Epithelial cell of proximal tubule (primary cell): ENCODE data around the gene PRLHR. TPM values are rescaled to one million over a fixed set of nuclear protein-coding genes. Genes with fewer than 3 reads are reported as not detected.

Experiments
- DNase-seq: peaks from one replicate; pipeline ENCODE4 v3.0.0-alpha.2; 2011; ENCODE audit warnings: low read depth
- H3K4me3 ChIP-seq: 2 replicates; pipeline ENCODE4 v1.5.1; 2011; ENCODE audit warnings: low read depth, mild to moderate bottlenecking, low read length
- total RNA-seq: library from RNA; depleted of rRNA; stranded (reverse); fragments of >200 nt; gene quantifications from 2 replicates; pipeline ENCODE4 v1.2.3, GENCODE V29; 2015
- TF ChIP-seq, protein P1 (sequence below): conservative IDR thresholded peaks from 2 replicates; pipeline ENCODE4 v1.5.1; 2012; ENCODE audit warnings: low read depth, mild to moderate bottlenecking, low read length

The PRLHR gene
- total RNA-seq, 1 donor from 2014 or later, result not detected

DNA sequence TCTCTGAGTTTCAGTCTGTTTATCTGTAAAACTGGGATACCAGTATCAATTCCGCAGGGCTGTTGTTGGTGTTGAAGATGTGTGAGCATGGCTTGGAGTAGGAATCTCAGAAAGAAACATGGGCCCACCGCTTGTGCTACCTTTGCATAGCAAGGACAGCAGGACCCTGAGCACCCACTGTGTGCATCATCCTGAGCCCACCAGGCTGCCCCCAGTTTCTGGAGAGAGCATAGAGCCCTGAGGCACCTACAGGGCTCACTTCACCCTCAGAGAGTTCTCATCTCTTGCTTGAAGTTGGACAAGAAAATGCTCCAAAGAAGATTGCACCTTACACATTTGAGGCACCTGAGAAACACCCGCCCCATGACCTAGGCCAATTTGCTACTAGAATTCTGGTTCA lies 12.9 kb downstream of the PRLHR start:
- no peak overlapping the region for H3K4me3 ChIP-seq
- DNase-seq, result no peak
- TF ChIP-seq, protein P1, sequence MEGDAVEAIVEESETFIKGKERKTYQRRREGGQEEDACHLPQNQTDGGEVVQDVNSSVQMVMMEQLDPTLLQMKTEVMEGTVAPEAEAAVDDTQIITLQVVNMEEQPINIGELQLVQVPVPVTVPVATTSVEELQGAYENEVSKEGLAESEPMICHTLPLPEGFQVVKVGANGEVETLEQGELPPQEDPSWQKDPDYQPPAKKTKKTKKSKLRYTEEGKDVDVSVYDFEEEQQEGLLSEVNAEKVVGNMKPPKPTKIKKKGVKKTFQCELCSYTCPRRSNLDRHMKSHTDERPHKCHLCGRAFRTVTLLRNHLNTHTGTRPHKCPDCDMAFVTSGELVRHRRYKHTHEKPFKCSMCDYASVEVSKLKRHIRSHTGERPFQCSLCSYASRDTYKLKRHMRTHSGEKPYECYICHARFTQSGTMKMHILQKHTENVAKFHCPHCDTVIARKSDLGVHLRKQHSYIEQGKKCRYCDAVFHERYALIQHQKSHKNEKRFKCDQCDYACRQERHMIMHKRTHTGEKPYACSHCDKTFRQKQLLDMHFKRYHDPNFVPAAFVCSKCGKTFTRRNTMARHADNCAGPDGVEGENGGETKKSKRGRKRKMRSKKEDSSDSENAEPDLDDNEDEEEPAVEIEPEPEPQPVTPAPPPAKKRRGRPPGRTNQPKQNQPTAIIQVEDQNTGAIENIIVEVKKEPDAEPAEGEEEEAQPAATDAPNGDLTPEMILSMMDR, result no peak

DNA sequence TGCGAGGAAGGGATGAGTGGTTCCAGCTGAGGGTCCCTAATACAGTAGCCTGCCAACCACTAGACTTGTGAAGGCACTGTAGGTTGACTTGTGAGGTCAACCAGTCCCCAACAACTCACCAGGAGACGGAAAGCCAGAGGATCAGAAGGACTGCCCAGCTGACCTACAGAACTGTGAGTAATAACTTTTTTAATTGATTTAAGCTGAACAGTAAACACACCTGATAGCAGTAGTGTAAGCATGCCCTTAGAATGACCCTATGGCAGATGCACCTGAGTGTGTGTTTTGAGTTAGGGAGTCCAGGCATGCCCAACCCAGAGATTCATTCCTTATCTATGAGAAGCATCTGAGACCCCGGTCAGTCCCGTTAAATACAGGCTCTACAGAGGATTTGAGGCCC lies 14.1 kb downstream of the PRLHR start:
- no peak overlapping the region for H3K4me3 ChIP-seq
- no peak for DNase-seq
- TF ChIP-seq, protein P1, result no peak

DNA sequence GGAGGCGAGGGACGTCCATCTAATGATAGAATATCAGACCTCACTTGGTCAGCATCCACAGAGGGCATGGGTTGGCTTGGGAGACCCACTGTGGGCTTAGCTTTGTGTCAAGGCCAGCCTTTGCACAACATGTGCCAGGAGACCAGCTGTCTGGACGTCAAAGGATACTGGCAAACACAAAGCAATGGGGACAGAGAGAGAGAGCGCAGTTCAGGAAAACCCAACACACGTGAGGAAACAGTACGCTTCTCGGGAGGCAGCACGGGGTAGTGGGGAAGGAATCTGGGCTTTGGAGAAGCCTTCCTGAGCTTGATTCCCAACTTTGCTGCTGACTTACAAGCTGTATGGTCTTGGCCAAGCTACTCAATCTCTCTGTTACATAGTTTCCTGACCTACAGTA lies 14.7 kb downstream of the PRLHR start:
- no peak for DNase-seq
- no peak overlapping the region for H3K4me3 ChIP-seq
- TF ChIP-seq, protein P1, result no peak

DNA sequence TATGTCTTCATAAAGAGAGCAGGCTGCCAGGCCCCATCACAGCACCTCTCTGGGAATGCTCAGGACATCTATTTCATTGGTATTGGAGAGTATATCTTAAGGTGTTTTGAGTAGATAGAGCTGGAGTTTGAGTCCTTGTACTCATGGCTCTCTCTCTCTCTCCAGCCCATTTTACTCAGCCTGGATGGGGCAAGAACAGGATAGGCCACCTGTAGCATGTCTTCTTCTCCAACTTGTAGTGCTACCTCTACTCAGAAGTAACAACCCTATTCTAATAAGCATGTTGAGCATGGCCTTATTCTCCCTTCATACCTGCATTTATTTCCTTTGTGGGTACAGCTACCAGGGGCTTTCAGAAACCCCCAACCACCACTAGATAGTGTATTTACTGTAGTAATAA lies 21.9 kb downstream of the PRLHR start:
- TF ChIP-seq, protein P1, result no peak
- H3K4me3 ChIP-seq, result no peak overlapping the region

DNA sequence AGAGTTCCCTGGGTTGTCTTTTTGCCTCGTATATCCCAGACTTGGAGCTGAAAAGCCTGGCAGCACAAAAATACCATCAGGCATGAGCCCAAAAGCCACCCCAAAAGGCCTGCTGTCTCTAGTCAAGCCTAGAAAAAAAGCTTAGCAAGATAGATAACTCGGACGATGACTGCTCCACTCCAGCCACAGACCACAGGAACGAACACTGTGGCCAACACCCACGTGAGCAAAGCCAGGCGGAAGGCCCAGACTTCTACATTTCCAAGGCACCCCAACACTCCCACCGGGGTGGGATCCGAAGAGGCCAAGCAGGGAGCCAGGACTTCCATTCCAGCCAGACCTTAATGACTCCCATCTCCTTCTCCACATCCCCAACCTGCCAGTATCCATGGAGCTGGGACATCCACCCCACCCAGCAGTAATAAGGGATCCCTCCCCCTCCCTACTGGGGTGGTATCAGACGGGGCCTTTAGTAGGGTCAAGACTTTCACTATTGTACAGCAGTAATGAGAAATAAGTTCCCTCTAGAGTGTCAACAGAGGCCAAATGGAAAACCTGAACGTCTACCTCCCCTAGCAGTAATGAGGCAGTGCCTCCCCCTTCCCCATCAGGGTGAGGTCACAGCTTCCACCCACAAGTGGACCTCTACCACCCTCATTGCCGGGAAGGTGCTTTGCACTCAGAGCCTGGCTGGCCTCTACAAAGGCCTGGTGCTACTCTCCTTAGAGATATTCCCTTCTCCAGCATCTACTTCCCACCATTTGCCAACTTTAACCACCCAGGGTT lies 23.0 kb downstream of the PRLHR start:
- TF ChIP-seq, protein P1, result no peak
- H3K4me3 ChIP-seq, result no peak overlapping the region
- DNase-seq, result no peak

More for the DNA sequence above, 21.9 kb downstream of the PRLHR start:
- no peak for DNase-seq

DNA sequence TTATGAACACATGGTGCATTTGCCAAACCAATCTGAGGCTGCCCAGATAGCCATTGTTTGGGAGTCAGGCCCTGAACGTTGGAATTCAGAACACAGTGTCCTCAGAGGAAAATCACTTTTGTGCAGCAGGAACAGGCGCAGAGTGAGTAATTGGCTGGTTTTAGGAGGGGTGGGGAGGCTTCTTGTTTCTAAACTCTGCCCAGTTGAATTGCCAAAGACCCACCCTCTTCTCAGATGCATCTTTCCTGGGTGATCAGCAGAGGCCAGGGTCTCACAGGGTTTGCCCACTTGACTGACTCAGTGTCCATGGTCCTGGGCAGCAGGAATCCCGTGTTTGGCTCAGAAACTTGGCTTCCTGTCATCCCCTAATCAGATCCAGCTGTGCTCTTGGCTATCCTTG lies 24.3 kb downstream of the PRLHR start:
- DNase-seq, result no peak
- no peak overlapping the region for H3K4me3 ChIP-seq
- TF ChIP-seq, protein P1, result no peak

DNA sequence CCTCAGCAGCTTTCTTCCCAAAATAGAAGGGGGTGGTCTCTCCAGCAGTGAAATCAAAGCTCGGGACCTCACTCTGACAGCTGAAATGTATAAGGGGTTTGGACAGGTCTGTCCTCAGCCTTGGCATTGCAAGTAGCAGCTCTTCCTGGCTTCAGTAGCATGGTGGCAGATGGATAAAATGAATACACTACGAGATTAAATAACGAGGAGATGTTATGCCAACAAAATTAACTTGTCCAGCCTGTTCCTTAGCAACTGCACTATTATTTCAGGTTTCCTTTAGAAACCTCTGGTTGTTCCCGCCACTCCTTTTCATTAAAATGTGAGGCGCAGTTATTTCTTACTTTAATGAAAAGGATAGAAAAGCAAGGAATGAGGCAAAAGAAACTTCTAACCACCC lies 24.9 kb downstream of the PRLHR start:
- H3K4me3 ChIP-seq, result no peak overlapping the region
- no peak for DNase-seq
- TF ChIP-seq, protein P1, result no peak
